Urinary bladder (tissue), 4 donors: ENCODE results near the gene SULT4A1. TPM values are rescaled to one million over a fixed set of nuclear protein-coding genes. Genes with fewer than 3 reads are reported as not detected.

ENCODE experiments used
- DNase-seq: peaks from one replicate; pipeline ENCODE4 v3.0.0-alpha.2; 2015; ENCODE audit errors: extremely low spot score
- H3K27ac ChIP-seq: one replicate; pipeline ENCODE4 v1.5.1; 2013; ENCODE audit warnings: low read depth, mild to moderate bottlenecking, moderate library complexity
- H3K36me3 ChIP-seq: one replicate; pipeline ENCODE4 v1.6.1; 2013; ENCODE audit warnings: mild to moderate bottlenecking, moderate library complexity; ENCODE audit not compliant: insufficient read depth
- H3K4me1 ChIP-seq: one replicate; pipeline ENCODE4 v1.6.1; 2013; ENCODE audit warnings: mild to moderate bottlenecking, moderate library complexity; ENCODE audit not compliant: insufficient read depth
- H3K4me3 ChIP-seq: one replicate; pipeline ENCODE4 v1.5.1; 2013; ENCODE audit warnings: low read depth, low read length
- WGBS: extraction: QIAGEN DNeasy Blood & Tissue Kit; methylation state at CpG from one replicate; pipeline ENCODE4 v1.1.7; 2013; 5-methylcytosine and 5-hydroxymethylcytosine counted together
- polyA plus RNA-seq: library from polyadenylated mRNA; stranded (reverse); fragments of 200-250 nt; gene quantifications from one replicate; pipeline ENCODE4 v1.2.3, GENCODE V29; 2013
- total RNA-seq: library from RNA; depleted of rRNA; stranded (reverse); fragments of >200 nt; gene quantifications from one replicate; pipeline ENCODE4 v1.2.3, GENCODE V29; 2014
- donor health status: healthy with polysubstance abuse.
- donor health status: healthy.

The SULT4A1 gene
- total and polyA plus RNA-seq, 2 donors: 1.2 to 1.5 TPM

DNA sequence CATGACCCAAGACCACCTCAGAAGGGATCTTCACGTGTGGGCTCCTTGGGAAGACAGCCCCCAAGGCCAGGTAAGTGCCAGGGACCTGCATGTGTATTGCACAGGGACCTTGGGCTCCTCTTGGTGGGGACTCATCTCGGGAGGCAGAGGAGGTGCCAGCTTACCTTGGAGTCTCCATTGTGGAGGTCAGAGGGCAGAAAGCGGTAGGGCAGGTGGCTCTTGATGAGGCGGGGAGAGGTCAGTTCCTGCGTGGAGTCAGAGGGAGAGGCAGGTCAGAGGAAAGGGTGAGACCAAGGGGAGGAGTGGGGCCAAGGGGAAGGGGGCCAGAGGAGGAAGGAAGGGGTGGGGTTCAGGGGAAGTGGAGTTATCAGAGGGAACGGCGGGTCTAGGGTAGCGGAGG is 22.5 kb downstream of the SULT4A1 start:
- no peak for DNase-seq
- no peak overlapping the region for H3K4me3 ChIP-seq
- H3K36me3 ChIP-seq: no peaks in the 10 kb centered on the region
- no peaks in the 10 kb centered on the region for H3K4me1 ChIP-seq
- H3K27ac ChIP-seq: no peak overlapping the region
- WGBS: 62% methylated on average over 8 of the region's 8 CpGs

DNA sequence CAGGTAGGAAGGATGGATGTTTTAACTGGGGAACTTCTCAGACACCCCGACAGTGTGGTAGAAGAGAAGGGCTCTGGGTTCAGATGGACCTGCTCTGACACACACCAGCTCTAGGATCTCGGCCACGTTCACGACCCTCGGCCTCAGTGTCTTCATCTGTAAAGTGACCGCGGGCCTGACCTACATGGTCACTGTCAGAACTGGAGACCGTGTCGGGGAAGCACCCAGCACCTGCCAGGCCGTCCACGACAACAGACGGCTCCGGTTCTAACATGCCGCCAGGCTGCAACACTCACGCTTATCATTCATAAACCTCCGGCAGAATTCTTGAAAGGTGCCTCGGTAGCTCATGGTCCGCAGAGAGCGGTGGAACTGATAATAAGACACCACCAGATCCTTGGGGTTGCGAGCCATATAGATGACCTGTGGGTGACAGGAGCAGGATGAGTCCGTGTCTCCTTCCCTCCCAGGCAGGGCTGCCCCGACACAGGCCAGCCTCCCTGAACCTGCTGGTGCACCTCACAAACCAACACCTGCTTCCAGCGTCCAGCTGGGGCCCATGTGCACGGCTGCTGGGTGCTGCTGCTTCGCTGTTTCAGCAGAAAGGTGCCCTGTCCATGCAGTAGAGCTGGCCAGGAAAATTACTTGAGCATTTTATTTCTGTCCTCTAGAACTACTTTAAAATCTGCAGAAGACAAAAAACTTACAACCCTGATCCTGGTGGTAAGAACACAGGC is 23.6 kb downstream of the SULT4A1 start:
- WGBS: 94% methylated on average over 25 of the region's 25 CpGs
- no peak overlapping the region for H3K27ac ChIP-seq
- H3K36me3 ChIP-seq: no peaks in the 10 kb centered on the region
- no peak overlapping the region for H3K4me3 ChIP-seq
- no peak for DNase-seq
- H3K4me1 ChIP-seq: no peaks in the 10 kb centered on the region

DNA sequence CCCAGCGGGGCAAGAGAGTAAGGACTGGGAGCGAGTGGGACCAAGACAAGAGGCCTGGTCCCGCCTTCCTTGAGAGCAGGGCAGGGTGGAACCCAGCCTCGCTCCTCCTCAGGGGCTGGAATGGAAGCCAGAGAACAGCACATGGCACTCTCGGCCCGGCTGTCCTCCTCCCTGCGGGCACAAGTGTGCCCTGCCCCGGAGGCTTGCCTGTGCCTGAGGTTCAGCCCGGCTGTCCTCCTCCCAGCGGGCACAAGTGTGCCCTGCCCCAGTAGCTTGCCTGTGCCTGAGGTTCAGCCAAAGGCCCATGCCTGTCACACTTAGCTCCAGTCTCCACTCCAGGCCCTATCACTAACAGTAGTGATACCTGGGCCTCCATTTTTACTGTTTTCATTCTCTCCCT is 24.2 kb downstream of the SULT4A1 start:
- Histone ChIP-seq H3K27ac (no peak overlapping the region), H3K4me1 (no peaks in the 10 kb centered on the region), H3K4me3 (no peak overlapping the region), H3K36me3 (no peaks in the 10 kb centered on the region)
- DNase-seq: no peak
- 92% methylated on average over 10 of the region's 10 CpGs for WGBS

DNA sequence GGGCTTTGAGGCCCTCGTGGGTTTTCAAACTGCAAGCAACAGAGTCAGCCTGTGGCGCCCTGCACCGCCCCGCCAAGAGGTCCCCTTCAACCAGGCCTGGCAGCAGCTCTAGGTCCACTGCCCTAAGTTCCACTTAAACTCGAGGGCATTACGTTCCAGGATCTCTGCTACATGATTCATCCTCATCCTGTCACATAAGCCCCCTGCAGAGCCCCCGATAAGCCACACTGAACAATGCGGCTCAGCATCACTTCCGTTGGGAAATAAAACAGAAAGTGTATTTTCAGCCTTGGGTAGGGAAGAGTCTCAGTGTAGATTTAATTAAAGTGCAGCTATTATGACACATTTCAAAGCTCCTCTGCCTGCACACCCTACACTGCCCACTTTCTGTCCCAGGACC is 24.6 kb downstream of the SULT4A1 start:
- Histone ChIP-seq H3K4me3 (no peak overlapping the region), H3K27ac (no peak overlapping the region), H3K4me1 (no peaks in the 10 kb centered on the region), H3K36me3 (no peaks in the 10 kb centered on the region)
- 79% methylated on average over 9 of the region's 9 CpGs for WGBS
- no peak for DNase-seq

DNA sequence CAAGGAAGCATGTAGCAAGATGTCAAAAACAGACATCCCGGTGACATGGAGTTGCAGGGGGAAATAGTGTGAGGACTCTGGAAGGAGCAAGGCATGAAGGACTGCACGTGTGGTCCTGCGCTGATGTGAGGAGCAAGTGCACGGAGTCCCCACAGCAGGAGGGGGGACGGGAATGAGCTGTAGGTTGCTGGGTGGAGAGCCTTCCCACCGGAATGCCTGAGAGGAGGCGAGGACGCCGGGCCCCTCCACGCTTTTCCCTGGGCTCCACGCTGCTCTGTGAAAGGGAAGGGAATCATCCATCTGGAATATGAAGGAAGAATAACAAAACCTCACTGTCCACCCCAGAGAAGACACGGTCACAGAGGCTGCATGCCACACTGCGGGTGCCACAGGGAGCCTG is 26.6 kb downstream of the SULT4A1 start:
- H3K36me3 ChIP-seq: no peaks in the 10 kb centered on the region
- DNase-seq: no peak
- H3K4me1 ChIP-seq: no peaks in the 10 kb centered on the region
- 87% methylated on average over 13 of the region's 13 CpGs for WGBS
- H3K27ac ChIP-seq: no peak overlapping the region
- no peak overlapping the region for H3K4me3 ChIP-seq

DNA sequence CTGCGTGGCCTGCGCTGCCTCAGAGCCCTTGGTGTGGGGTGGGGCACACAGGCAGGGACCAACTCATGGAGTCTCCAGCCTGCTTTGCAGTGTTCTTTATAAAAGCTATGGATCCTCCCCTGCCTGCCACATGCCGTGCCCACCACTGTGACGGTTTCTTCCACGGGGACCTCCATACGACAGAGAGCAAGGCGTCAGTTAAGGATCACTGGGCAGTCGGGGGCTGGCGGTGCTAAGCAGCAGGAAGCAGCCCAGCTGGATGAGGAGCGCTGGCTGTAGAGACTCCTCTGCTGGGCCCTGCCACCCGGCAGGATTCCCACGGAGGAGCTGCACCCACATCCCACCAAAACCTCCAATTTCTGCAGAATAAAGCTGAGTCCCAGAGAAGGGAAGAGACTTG is 27.1 kb downstream of the SULT4A1 start:
- 64% methylated on average over 12 of the region's 12 CpGs for WGBS
- Histone ChIP-seq H3K4me3 (no peak overlapping the region), H3K4me1 (no peaks in the 10 kb centered on the region), H3K36me3 (no peaks in the 10 kb centered on the region), H3K27ac (no peak overlapping the region)
- DNase-seq: no peak

DNA sequence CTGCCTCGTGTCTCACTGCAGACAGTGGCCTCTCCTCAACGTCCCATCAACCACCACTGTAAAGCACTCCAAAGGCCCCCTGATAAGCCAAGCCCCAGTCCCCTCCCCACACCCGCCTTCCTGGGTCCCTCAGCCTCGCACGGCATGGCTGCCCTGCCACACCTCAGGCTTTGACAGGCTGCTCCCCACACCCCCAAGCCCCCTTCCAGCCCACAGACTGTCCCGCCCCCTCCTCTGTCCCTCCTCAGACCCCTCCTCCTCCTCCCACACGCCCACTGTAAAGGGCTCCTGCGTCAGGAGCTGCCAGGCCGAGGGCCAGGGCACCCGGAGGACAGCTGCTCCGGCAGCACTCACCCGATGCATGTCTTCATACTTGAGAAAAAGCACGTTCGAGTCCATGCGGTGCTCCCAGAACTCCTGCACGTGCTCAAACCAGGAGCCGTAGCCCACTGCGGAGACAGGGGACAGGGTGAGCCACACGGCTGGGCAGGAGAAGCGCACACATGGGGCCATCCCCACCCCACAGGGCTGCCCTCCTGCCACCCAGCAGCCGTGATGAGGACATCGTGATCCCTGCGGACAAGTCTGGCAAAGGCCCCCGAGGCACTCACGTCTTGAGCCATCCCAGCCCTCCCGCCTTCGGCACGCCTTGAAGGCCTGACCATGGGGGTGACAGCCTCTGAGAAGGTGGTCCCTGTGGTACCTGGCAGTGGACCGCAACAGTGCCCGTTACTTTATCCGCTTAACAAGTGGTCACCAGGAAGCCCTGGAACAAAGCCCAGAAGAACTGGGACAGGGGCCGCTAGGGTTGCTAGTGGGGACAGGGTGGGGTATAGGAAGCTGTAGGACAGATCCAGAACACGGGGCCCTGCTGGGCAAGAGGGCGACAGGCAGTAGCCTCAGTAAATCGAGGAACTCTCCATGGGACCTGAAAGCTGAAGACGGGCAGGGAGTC is 28.8 kb downstream of the SULT4A1 start:
- H3K4me1 ChIP-seq: no peaks in the 10 kb centered on the region
- no peak overlapping the region for H3K4me3 ChIP-seq
- WGBS: 72% methylated on average over 36 of the region's 36 CpGs
- no peak for DNase-seq
- no peaks in the 10 kb centered on the region for H3K36me3 ChIP-seq
- no peak overlapping the region for H3K27ac ChIP-seq

DNA sequence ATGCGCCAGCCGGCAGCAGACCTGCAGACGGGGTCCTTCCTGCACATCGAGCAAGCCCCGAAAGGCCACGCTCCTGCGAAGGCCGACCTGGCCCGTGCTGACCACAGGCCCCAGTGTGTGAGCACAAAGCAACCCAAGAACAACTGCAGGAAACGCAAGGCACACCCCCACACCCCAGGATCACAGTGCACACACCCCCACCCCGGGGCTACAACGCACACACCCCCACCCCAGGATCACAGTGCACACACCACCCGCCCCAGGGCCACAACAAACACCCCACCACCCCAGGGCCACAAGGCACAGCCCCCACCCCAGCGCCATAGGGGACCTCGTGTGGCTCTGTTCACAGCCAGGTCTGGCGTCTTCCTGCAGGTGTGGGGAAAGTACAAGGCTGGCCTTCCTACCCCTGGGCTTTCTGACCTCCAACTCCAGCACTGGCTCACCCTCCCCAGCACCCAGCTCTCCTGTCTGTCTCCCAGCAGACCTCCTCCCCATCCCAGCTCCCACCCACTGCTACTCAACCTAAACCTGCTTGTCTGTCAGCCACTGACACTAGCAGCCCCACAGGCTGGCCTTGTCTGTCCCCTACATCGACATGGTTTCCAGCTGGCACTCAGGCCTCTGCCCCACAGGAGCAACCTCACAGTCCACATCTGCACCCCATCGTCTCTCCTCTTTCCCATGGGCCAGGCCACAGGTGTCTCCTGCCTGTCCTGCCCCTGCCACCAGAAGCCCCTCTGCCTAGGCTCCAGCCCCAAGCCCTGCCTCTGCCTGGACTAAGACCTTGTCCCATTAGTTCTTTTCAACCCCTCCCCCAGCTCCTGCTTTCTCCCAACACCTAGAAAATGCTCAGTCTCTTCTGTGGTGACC is 29.7 kb downstream of the SULT4A1 start:
- H3K27ac ChIP-seq: no peak overlapping the region
- no peak for DNase-seq

DNA sequence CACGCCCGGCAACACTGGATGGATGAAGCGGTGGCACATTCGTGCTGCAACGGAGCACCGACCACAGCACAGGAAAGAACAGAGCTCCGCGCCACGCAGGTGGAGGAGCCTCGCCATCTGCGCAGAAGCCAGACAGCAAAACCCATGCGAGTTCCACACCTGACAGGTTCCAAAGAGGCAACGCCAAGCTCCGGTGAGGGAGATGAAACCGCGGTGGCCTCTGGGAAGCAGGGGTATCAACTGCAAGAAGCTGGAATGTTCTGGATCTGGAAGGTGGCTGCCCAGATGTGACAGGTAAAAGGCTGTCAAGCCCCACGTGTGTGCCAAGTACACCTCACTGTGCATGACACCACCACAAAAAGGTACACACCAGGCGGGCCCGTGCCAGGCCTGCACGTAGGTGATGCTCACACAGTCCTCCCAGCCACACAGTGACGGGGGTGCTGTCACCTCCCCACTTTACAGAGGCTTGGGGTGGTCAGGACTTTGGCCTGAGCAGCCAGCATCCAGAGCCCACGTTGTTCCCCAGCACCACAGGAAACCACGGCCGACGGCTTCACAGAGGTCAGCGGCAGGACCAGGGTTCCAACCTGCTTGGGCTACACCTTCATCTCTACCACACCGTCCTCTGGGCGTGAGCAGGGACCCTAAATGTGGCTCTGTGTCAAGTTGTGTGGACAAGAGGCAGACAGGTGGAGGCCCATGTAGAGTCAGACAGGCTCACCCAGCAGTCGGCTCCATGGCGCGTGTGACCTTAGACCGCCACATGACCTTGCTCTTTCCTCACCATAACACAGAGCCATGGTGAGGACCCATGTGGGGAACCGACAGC is 30.5 kb downstream of the SULT4A1 start:
- DNase-seq: no peak
- Histone ChIP-seq H3K4me3 (no peak overlapping the region), H3K36me3 (no peaks in the 10 kb centered on the region), H3K27ac (no peak overlapping the region), H3K4me1 (no peaks in the 10 kb centered on the region)
- WGBS: 94% methylated on average over 33 of the region's 33 CpGs

More for the DNA sequence above, 29.7 kb downstream of the SULT4A1 start:
- no peaks in the 10 kb centered on the region for H3K4me1 ChIP-seq
- no peak overlapping the region for H3K4me3 ChIP-seq
- H3K36me3 ChIP-seq: no peaks in the 10 kb centered on the region
- 90% methylated on average over 18 of the region's 18 CpGs for WGBS

DNA sequence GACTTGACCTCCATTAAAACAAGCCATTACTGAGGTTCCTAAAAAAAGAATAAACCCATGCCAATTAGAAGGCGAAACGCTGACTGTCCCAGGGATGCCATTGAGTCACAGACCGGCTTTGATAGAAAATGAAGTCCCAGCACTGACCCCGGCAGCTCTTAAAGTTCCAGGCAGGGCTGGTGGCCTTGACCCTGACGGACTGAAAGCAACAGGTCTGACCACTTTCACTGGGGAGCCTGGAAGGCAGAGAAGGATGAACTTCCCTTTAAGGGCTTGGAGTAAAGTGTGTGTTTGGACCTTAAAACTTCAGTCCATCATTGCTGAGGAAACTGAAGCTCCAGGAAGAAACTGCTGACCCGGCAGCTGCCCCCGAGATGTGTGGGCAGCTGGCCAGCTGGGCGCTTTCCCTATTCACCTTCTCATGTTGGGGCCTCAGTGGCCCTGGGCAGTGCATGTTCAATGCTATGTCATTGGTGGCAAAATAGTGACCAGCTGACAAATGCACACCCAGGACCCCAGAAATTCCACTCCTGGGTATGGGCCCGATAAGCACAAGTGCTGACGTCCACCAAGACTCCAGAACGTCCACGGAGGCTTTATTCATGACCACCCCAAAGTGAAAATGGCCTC is 31.3 kb downstream of the SULT4A1 start:
- no peak overlapping the region for H3K27ac ChIP-seq
- WGBS: 76% methylated on average over 12 of the region's 12 CpGs
- H3K36me3 ChIP-seq: no peaks in the 10 kb centered on the region
- no peak overlapping the region for H3K4me3 ChIP-seq
- H3K4me1 ChIP-seq: no peaks in the 10 kb centered on the region
- DNase-seq: no peak

DNA sequence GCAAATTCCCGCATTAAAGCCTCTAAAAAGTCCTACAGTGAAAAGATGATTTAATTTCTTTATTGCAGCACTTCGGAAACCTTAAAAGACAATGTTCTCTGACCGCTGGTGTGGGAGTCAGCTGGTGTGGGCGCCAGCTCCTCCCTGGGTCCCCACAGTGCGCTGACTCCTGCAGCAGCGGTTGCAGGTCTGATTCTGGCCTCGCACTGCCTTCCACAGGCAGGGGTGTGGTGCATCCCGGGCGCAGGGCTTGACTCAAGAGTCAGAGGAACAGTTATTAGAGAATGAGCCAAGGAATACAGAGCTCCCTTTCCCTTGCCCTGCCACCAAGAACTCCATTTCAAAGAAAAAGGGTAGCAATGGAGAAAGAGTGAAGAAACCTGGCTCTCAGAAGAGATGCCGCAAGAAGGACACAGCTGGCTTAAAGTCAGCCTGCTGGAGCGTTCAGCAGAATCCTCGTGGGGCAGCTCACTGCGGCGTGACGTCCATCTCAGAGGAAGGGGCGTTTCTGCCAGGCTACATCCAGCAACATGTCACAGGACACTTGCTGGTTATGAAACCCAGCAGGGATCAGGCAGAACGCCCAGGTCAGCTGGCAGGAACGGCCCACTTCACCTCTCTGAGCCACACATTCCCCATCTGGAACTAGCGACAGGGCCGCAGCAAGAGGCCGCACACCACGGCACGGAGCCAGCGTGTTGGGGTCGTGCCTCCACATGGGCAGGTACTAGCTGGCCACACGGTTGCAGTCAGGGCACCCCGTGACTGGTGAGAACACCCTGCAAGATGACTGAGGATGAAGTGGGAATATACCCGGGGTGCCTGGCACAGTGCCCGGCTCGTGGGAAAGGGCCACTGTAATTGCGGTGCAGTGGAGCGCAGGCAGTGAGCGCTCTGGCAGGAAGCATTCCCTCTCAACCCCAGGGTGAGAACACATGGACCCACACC is 32.1 kb downstream of the SULT4A1 start:
- H3K36me3 ChIP-seq: no peaks in the 10 kb centered on the region
- H3K27ac ChIP-seq: no peak overlapping the region
- no peak overlapping the region for H3K4me3 ChIP-seq
- no peaks in the 10 kb centered on the region for H3K4me1 ChIP-seq
- WGBS: 61% methylated on average over 33 of the region's 33 CpGs
- no peak for DNase-seq
